GM18858 (cell line): ENCODE data around the gene CEBPA.

Experiments
- ATAC-seq: cut with Tn5 transposase; IDR thresholded peaks from one replicate; pipeline ENCODE4 v1.9.1; 2021; ENCODE audit not compliant: unreplicated experiment

Gene CEBPA

DNA sequence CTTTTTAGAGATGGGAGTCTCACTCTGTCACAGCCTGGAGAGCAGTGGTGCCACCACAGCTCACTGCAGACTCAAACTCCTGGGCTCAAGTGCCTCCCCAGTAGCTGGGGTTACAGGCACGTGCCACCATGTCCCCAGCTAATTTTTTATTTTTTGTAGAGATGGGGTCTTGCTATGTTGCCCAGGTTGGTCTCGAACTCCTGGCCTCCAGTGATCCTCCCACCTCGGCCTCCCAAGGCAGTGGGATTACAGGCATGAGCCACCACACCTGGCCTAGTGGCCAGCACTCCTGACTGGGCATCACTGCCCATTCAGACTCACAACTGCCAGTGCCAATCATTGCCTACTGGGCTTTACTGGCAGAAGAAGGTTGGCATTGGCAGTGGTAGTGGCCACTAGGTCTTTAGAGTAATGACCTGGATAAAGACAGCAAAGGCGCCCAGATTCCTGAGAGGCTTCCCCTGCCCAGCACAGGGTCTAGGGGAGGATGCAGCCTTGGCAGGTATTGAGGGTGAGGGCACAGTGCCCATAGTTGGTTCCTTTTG, 49.8 kb downstream of the CEBPA start:
- ATAC-seq, result no peak

DNA sequence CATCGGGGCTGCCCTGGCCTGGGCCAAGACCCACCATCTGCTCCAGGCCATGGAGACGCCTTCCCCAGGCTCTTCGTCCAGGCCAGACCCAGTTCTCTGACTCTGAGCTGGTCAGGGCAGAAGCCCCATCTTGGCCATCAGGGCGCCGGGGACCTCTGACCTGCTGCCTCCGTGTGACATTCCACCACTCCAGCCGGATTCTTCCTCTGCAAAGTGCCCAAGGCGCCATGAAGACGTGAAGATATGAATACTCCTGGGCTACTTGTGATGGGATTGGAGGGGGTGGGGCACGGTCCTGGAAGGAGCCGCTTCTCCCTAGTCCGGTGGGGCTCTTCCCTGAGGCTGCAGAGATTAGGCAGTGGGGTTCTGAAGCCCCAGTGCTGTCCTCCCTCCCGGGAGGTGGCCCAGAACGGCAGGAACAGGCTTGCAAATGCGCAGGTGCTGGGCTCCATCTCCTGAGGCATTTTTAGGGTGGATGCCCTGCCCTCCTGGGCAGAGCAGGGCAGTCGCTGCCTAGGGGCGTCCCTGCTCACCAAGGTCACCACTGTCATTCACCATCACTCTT, 50.7 kb downstream of the CEBPA start:
- no peak for ATAC-seq

DNA sequence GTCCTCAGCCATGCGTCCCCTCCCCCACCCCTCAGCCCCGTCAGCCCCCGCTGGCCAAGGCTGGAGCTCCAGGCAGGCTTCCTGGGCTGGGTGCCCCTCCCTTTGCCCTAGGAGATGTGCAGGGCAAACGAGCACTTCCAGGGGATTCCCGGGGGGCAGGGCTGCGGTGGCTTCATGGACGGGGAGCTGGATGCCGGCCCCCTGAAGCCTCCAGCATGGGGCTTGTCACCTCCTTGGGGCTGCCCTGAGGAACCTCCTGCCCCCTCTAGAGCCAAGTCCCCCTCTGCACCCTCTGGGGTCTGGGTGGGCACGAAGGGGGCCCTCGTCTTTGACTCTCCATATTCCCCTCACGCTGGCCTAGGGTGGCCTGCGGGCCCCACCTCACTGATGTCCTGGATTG, 51.3 kb downstream of the CEBPA start:
- ATAC-seq, result no peak

DNA sequence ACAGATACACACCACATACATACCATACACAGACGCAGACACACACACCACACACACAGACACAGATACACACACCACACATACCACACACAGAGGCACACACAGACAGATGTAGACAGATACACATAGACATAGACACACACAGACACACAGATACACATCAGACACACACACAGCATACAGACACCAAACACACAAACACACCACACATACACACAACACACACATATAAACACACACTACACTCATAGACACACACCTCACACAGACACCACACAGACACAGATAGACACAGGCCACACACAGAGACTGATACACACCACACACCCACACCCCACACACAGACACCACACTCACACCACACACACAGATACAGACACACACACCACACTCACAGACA, 51.8 kb downstream of the CEBPA start:
- ATAC-seq, result no peak
